ENCODE data around the gene ZRANB1.

DNA sequence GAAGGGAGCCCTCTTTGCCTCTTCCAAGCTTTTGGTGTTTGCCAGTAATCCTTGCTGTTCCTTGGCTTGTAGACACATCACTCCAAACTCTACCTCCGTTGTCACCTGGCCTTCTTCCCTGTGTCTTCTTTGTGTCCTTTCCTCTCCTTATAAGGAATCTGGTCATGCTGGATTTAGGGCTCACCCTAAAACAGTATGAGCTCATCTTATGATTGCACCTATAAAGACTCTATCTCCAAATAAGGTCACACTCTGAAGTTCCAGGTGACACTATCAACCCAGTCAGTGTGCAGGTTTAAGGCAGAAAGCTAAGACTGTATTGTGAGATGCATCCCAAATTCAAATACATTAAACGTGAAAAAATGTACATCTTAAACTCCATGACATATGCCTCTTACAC is 49.0 kb upstream of the ZRANB1 start:
- TF ChIP-seq ZC3H10 (CRISPR knock-in tag; IDR thresholded peaks at IDR 0.05) = no peak
- TF ChIP-seq, protein P1, sequence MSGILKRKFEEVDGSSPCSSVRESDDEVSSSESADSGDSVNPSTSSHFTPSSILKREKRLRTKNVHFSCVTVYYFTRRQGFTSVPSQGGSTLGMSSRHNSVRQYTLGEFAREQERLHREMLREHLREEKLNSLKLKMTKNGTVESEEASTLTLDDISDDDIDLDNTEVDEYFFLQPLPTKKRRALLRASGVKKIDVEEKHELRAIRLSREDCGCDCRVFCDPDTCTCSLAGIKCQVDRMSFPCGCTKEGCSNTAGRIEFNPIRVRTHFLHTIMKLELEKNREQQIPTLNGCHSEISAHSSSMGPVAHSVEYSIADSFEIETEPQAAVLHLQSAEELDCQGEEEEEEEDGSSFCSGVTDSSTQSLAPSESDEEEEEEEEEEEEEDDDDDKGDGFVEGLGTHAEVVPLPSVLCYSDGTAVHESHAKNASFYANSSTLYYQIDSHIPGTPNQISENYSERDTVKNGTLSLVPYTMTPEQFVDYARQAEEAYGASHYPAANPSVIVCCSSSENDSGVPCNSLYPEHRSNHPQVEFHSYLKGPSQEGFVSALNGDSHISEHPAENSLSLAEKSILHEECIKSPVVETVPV (CRISPR knock-in tag; IDR thresholded peaks at IDR 0.05) = no peak
- TF ChIP-seq, protein P2, sequence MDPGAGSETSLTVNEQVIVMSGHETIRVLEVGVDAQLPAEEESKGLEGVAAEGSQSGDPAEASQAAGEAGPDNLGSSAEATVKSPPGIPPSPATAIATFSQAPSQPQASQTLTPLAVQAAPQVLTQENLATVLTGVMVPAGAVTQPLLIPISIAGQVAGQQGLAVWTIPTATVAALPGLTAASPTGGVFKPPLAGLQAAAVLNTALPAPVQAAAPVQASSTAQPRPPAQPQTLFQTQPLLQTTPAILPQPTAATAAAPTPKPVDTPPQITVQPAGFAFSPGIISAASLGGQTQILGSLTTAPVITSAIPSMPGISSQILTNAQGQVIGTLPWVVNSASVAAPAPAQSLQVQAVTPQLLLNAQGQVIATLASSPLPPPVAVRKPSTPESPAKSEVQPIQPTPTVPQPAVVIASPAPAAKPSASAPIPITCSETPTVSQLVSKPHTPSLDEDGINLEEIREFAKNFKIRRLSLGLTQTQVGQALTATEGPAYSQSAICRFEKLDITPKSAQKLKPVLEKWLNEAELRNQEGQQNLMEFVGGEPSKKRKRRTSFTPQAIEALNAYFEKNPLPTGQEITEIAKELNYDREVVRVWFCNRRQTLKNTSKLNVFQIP (CRISPR knock-in tag; IDR thresholded peaks at IDR 0.05; ENCODE audit: borderline replicate concordance, low read depth) = no peak
- no peak for TF ChIP-seq CSDC2 (CRISPR knock-in tag; IDR thresholded peaks at IDR 0.05)
- no peak for TF ChIP-seq ARNTL (CRISPR knock-in tag; IDR thresholded peaks at IDR 0.05; ENCODE audit: borderline replicate concordance, low read depth)
- TF ChIP-seq RARB (CRISPR knock-in tag; IDR thresholded peaks at IDR 0.05) = no peak
- no peak for TF ChIP-seq ZFP30 (CRISPR knock-in tag; IDR thresholded peaks at IDR 0.05)
- no peak for TF ChIP-seq SNAI2 (CRISPR knock-in tag; IDR thresholded peaks at IDR 0.05)
- TF ChIP-seq, protein P3, sequence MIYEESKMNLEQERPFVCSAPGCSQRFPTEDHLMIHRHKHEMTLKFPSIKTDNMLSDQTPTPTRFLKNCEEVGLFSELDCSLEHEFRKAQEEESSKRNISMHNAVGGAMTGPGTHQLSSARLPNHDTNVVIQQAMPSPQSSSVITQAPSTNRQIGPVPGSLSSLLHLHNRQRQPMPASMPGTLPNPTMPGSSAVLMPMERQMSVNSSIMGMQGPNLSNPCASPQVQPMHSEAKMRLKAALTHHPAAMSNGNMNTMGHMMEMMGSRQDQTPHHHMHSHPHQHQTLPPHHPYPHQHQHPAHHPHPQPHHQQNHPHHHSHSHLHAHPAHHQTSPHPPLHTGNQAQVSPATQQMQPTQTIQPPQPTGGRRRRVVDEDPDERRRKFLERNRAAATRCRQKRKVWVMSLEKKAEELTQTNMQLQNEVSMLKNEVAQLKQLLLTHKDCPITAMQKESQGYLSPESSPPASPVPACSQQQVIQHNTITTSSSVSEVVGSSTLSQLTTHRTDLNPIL (CRISPR knock-in tag; IDR thresholded peaks at IDR 0.05; ENCODE audit: low read depth) = no peak
- TF ChIP-seq, protein P4, sequence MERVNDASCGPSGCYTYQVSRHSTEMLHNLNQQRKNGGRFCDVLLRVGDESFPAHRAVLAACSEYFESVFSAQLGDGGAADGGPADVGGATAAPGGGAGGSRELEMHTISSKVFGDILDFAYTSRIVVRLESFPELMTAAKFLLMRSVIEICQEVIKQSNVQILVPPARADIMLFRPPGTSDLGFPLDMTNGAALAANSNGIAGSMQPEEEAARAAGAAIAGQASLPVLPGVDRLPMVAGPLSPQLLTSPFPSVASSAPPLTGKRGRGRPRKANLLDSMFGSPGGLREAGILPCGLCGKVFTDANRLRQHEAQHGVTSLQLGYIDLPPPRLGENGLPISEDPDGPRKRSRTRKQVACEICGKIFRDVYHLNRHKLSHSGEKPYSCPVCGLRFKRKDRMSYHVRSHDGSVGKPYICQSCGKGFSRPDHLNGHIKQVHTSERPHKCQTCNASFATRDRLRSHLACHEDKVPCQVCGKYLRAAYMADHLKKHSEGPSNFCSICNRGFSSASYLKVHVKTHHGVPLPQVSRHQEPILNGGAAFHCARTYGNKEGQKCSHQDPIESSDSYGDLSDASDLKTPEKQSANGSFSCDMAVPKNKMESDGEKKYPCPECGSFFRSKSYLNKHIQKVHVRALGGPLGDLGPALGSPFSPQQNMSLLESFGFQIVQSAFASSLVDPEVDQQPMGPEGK (CRISPR knock-in tag; IDR thresholded peaks at IDR 0.05; ENCODE audit: borderline replicate concordance) = no peak
- no peak for TF ChIP-seq OSR1 (CRISPR knock-in tag; IDR thresholded peaks at IDR 0.05)
- TF ChIP-seq TCF4 (CRISPR knock-in tag; IDR thresholded peaks at IDR 0.05; ENCODE audit: borderline replicate concordance) = no peak
- TF ChIP-seq, protein P5, sequence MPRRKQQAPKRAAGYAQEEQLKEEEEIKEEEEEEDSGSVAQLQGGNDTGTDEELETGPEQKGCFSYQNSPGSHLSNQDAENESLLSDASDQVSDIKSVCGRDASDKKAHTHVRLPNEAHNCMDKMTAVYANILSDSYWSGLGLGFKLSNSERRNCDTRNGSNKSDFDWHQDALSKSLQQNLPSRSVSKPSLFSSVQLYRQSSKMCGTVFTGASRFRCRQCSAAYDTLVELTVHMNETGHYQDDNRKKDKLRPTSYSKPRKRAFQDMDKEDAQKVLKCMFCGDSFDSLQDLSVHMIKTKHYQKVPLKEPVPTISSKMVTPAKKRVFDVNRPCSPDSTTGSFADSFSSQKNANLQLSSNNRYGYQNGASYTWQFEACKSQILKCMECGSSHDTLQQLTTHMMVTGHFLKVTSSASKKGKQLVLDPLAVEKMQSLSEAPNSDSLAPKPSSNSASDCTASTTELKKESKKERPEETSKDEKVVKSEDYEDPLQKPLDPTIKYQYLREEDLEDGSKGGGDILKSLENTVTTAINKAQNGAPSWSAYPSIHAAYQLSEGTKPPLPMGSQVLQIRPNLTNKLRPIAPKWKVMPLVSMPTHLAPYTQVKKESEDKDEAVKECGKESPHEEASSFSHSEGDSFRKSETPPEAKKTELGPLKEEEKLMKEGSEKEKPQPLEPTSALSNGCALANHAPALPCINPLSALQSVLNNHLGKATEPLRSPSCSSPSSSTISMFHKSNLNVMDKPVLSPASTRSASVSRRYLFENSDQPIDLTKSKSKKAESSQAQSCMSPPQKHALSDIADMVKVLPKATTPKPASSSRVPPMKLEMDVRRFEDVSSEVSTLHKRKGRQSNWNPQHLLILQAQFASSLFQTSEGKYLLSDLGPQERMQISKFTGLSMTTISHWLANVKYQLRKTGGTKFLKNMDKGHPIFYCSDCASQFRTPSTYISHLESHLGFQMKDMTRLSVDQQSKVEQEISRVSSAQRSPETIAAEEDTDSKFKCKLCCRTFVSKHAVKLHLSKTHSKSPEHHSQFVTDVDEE (CRISPR knock-in tag; IDR thresholded peaks at IDR 0.05) = no peak

Data from SK-N-SH treated with all-trans-retinoic acid at 6 μM for 48 hours (cell line).